ENCODE results near the gene CIDEC.
"Not testable (repeated sequence)": the region's sequence is repeated elsewhere in the genome, so short reads cannot be mapped to it uniquely, and the experiment has no call there.

The CIDEC gene

GRCh38 chr3:9901967-9902366 lies 21.9 kb upstream of the CIDEC start:
- peak in 1 of 2 donors; percentile 6 for DNase-seq (ENCODE audit: low read depth in 2 of 2)

GRCh38 chr3:9900965-9901415 lies 20.9 kb upstream of the CIDEC start:
- DNase-seq (ENCODE audit: low read depth in 2 of 2) = not testable (repeated sequence)

- DNase-seq (ENCODE audit: low read depth in 2 of 2) = no peak
These were observed 19.3 kb upstream of the CIDEC start for GRCh38 chr3:9899289-9899791.

GRCh38 chr3:9898467-9899241 lies 18.6 kb upstream of the CIDEC start:
- no peak for DNase-seq (ENCODE audit: low read depth in 2 of 2)

- DNase-seq (ENCODE audit: low read depth in 2 of 2) = no peak
These were observed 17.6 kb upstream of the CIDEC start for GRCh38 chr3:9897408-9898372.

- not testable (repeated sequence) for DNase-seq (ENCODE audit: low read depth in 2 of 2)
These were observed 16.8 kb upstream of the CIDEC start for GRCh38 chr3:9896755-9897407.

- DNase-seq (ENCODE audit: low read depth in 2 of 2) = not testable (repeated sequence)
These were observed 15.7 kb upstream of the CIDEC start for GRCh38 chr3:9895715-9896114.

- no peak for DNase-seq (ENCODE audit: low read depth in 2 of 2)
These were observed 13.7 kb upstream of the CIDEC start for GRCh38 chr3:9893739-9894138.

- DNase-seq (ENCODE audit: low read depth in 2 of 2) = no peak
These were observed 11.1 kb upstream of the CIDEC start for GRCh38 chr3:9891072-9891622.

GRCh38 chr3:9890249-9891071 lies 10.4 kb upstream of the CIDEC start, which contains the start of gene JAGN1:
Gene JAGN1, plus strand, starts transcription at chr3:9890610. Its CDS starts 113 bp downstream, at chr3:9890723.
- peak; percentile 88 to 91 for DNase-seq (ENCODE audit: low read depth in 2 of 2)

GRCh38 chr3:9889405-9889804 lies 9.4 kb upstream of the CIDEC start:
- no peak for DNase-seq (ENCODE audit: low read depth in 2 of 2)

- no peak for DNase-seq (ENCODE audit: low read depth in 2 of 2)
These were observed 8.5 kb upstream of the CIDEC start for GRCh38 chr3:9888540-9888939.

GRCh38 chr3:9887480-9887879 lies 7.4 kb upstream of the CIDEC start:
- no peak for DNase-seq (ENCODE audit: low read depth in 2 of 2)

- DNase-seq (ENCODE audit: low read depth in 2 of 2) = no peak
These were observed 6.3 kb upstream of the CIDEC start for GRCh38 chr3:9886328-9886727.

GRCh38 chr3:9884555-9885165 lies 4.6 kb upstream of the CIDEC start:
- no peak for DNase-seq (ENCODE audit: low read depth in 2 of 2)

GRCh38 chr3:9883706-9884554 lies 3.9 kb upstream of the CIDEC start:
- DNase-seq (ENCODE audit: low read depth in 2 of 2) = no peak

- DNase-seq (ENCODE audit: low read depth in 2 of 2) = no peak
These were observed 1.4 kb upstream of the CIDEC start for GRCh38 chr3:9881441-9881840.

- no peak for DNase-seq (ENCODE audit: low read depth in 2 of 2)
These were observed 1.4 kb downstream of the CIDEC start for GRCh38 chr3:9878700-9879099.

GRCh38 chr3:9876991-9877390 lies 3.1 kb downstream of the CIDEC start:
- DNase-seq (ENCODE audit: low read depth in 2 of 2) = no peak
